ENCODE measurements around the gene MESP1.

Gene MESP1

DNA sequence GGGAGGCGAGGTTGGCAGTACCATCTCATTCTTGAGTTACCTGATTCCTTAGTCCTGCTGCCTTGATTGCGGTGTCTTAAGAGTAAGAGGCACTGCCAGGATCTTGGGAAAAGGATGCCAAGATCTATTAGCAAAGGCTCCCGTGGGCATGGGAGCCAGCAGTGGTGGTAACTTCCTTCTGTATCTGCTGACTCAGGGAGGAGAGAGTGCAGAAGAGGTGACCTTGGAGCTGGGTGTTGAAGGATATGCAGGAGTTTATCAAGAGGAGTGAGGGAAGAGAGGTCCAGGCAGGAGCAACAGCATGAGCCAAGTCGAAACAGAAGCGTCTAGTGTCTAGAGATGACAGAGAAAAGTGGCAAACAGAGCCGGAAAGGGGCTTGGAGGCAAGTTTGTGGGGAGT lies 29.6 kb upstream of the MESP1 start:
- DNase-seq: no peak

DNA sequence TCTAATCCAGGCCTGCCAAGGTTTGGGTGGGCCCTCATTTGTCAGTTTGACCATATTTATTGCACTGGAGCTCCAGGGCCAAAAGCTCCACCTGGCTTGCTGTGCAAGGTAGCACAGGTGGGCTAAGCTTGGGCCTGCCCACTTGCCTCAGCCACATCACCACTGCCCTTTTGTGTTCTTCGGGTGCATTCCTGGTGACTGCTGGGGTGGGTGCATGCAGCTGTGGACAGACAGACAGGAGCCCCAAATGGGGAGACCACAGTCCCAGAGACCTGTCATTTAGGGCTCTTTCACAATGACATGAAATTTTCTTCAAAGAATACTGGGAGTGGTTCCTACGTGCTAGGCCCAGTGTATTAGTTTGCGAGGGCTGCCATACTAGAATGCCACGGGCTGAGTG lies 27.8 kb upstream of the MESP1 start:
- DNase-seq: no peak

DNA sequence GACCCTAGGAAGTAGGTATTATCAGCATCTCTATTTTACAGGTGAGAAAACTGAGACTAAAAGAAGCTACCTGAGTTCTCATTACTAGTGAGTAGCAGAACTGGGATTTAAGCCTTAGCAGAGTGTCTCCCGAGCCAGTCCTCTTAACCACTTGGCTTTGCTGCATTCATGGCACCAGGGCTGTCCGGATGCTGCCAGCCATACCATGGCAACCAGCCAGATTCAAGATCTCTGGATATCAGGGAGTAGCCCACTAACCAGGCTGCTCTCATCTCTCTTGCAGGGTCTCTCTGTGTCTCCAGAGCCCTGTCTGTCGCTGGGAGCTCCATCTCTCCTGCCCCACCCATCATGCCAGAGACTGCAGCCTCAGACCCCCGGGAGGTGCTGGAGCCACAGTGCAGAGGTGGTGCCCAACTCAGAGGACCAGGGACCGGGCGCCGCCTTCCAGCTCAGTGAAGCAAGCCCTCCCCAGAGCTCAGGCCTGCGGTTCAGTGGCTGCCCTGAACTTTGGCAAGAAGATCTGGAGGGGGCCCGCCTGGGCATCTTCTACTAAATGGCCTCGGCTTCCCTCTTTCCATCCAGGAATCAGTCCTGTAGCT lies 26.8 kb upstream of the MESP1 start:
- no peak for DNase-seq

DNA sequence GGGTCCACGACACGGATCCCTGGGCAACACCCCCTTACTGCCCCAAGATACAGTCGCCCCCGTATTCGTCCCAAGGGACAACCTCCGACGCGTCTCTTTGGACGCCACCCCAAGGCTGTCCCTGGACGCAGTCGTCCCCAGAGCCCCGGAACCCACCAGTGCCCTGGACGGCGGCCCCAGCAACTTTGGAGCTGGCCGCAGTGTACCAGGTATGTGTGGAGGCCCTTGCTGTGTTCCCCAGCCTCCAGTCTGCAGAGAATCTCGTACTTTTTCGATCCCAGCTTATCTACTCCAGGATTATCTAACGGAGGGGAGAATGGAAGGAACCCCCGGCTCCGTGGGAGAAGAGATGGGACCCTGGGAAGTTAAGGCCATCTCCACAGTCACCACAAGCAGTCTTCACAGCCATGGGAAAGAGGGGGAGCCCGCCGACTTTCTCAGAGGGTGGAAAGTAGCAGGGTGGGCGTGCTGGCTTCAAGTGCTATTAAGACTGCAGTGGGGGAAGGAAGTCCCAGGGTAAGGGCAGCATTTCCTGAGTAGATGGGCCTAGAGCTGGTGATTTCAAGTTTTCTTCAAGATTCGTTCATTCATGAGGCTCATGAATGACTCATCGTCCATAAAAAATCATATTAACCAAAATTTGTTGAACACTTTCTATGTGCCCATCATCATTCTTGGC lies 26.2 kb upstream of the MESP1 start:
- no peak for DNase-seq

DNA sequence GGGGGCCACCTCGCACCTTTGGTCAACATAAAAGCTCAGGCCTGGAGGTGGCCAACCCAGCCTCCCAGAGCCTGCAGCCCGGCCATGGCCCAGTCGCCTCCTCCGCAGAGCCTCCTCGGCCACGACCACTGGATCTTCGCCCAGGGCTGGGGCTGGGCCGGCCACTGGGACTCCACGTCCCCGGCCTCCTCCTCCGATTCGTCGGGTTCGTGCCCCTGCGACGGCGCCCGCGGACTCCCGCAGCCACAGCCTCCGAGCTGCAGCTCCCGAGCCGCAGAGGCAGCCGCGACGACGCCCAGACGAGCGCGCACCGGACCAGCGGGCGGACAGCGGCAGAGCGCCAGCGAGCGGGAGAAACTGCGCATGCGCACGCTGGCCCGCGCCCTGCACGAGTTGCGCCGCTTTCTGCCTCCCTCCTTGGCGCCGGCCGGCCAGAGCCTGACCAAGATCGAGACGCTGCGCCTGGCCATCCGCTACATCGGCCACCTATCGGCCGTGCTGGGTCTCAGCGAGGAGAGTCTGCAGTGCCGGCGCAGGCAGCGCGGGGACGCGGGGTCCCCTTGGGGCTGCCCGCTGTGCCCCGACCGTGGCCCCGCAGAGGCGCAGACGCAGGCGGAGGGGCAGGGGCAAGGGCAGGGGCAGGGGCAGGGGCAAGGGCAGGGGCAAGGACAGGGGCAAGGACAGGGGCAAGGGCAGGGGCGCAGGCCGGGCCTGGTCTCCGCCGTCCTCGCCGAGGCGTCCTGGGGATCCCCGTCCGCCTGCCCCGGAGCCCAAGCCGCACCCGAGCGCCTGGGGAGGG lies 25.4 kb upstream of the MESP1 start, which contains the start of gene MESP2:
Gene MESP2 (plus strand): TSS at position 59 of the 799 bp plus-strand sequence. CDS start 26 bp downstream, at position 85.
- DNase-seq: peak; percentile 22

DNA sequence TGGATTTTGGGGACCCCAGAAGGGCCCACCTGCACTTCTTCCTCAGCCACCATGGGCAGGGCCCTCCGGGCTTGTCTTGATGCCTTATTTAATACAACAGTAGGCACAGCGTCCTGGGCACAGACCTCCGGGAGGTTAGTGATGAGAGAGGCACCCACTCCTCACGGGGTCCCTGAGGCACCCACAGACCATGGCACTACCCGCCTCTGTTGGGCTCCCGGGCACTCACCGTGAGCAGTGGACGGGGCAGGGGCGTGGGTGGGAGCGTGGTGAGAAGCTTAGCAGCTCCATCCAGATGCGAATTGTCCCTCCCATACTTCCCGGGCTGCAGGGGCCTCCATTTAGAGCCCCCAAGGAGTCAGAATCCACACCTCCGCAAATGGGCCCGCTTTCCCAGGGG lies 24.8 kb upstream of the MESP1 start:
- no peak for DNase-seq

DNA sequence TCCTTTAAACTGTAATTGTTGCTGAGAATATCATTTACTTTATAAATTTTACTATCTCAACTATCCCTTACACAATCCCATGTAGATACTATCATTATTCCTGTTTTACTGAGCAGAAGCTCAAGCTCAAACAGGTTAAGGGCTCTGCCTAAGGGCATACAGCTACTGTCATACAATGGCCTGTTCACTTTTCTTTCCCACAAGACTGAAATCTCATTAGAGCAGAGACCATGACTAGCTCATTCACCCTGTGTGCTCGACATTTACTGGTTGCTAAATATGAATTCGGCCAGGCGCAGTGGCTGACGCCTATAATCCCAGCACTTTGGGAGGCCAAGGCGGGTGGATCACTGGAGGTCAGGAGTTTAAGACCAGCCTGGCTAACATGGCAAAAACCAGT lies 23.4 kb upstream of the MESP1 start:
- no peak for DNase-seq

DNA sequence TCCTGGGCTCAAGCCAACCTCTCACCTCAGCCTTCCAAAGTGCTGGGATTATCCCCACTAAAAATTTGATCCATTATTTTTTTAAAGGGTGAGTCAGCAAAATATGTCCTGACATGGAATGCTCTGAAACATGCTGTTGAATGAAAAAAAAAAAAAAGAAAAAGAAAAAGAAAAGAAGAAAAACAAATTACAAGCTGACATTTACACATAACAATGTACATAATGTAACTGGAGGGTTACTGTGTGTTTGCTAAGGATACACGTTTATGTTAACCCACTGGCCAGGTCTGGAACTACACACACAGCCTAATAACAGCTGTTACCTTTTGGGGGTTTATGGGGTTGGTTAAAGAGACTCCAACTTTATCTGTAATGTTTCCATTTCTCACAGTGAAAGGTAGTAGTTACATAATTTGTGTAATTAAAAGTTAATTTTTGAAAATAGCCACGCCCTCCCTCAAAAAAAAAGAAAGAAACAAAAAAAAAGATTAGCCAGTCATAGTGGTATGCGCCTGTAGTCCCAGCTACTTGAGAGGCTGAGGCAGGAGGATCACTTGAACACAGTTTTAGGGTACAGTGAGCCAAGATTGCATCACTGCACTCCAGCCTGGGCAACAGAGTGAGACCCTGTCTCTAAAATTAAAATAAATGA lies 22.0 kb upstream of the MESP1 start:
- DNase-seq: no peak

DNA sequence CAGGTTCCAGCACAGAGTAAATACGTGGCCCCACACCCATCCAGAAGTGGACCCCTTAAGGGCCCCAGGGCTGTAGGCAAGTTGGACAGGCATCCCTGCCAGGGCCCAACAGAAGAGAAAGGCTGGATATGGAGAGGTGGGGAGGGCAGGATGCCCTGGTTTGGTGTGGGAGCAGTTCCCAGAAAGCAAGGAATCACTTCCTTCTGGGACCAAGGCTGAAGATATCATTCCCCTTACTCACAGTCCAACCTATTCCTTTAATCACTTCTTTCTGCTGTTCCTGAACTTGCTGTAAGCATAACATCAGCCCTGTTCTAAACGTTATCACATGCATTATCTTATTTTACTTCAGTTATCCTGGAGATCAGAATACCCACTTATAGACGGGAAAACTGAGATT lies 19.0 kb upstream of the MESP1 start:
- no peak for DNase-seq

DNA sequence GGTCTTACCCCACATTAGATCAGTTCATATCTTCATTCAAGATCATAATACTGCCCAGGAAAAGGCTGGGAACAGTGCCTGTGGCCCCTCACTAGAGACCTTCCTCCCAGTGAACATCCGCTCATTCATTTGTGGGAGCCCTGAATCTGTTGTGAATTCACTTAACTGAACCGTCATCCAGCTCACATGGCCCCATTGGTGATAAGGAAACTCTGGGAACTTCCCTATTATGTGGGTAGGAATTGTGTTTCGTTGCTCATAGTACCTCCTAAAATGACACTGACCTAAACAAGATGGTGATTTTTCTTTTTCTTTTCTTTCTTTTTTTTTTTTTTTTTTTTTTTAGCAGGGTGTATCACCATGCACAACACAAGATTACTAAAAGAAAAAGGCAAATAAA lies 18.3 kb upstream of the MESP1 start:
- DNase-seq: no peak

DNA sequence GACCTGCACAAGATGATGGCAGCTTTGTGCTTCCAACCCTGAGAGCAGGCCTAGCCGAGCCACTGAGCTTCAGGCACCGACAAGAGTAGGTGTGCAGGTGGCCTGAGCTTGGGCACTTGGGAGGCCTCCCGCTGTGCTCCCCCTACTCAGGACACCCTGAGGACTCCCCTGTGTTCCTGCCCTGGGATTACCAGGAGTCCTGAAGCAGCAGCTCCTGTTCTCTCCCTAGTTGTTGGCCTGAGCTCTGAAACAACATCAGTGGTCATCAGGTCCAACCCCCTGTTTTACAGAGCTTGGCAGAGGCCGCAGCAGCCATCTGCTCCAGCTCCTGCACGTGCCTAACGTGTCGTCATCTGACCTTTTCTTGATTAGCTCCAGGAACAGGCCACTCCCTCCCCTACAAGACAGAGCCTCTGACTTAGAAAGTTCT lies 17.0 kb upstream of the MESP1 start:
- DNase-seq: no peak

DNA sequence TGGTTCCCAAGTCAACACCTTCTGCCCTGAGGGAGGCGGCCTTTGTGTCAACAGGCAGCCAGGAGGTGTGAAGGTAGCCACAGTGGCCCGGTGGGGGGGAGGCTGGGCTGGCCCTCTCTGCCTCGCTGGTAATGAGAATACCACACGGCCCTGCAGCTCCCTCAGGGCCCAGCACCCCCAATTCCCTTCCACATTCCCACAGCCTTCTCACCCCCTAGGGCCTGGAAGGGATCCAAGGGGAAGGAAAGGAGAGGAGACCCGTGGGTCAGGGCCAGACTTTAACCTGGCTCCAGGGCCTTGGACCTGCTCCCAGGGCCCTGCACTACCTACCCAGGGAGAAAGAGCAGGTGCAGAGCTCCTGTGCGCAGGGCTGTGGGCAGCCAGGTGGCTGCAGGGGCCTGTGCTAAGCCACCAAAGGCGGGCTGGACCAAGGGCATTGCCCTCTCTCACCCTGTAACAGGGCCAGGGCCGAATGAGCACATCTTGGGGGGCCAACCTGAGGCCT lies 16.4 kb upstream of the MESP1 start:
- DNase-seq: no peak

DNA sequence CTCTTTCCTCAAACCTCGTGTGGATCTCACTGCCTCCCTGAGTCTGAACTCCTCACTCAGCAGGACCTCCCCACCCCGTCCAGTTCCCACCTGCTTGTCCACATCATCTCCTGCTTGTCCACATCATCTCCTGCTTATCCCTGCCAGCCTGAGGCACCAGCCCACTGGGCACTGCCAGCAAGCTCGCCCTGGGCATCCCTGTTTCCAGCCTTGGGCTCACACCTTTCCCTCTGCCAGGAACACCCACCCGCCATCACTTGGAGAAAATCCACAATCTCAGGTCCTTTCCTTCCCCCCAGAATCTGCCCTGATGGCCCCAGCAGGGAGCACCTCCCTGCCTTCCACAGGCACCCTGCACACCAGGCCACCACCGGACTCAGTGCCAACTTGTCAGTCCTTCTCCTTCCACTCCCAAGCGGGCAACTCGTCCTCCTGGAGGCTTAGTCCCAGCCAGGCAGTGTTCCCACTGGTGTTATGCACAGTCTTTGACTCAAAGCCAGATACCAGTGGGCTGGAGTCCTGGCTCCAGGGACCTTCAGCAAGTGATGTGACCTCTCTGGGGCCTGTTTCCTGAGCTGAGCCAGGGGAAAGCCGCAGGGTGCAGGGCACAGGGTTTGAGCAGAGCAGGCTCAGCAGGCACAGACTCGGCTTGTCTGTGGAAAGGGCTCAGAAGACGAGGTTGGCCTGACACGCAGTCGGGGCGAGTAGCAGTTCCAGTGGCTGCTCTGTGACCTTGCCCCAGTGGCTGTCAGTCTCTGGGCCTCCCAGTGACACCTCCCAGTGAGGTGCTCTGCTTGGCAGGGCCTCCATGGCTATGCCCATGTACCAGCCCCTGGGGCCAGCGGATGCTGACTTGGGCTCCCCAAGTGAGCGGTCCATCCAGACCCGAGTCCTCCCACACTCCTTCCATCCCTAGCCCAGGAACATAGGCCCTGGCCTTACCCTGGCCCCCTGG lies 15.6 kb upstream of the MESP1 start:
- DNase-seq: no peak

DNA sequence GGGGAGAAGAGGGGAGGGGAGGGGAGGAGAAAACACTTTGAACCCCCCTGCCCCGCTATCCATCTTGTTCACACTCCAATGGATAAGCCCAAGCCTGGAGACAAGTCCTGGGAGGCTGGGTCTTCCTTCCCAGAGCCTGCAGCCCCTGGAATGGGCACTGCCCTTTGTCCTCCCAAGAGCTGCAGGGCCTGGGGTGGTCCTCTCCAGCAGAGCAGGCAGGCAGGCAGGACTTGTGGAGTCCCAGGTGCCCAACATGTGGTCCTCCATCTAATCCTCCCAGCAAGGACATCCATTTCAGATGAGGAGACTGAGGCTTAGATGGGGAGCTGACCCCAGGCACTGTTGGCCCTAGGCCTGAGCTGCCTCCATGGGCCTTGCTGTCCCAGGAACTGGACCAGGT lies 14.6 kb upstream of the MESP1 start:
- DNase-seq: no peak

DNA sequence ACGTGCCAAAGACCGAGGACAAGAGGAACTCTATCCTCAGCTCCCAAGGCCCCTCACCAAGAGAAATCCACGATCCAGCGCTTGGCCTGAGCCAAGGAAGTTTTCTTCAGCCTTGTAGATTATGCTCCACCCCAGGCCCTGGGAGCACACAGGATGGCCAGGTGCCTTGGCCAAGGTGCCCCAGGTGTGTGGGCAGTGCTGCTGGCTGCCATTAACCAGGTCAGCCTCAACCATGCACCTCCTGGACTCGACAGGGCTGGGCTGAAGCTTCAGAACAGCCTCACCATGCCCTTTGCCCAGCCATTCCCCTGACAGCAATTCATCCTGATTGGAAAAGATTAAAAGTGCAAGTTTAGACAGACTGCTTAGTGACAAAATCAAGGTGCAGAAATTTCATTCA lies 10.9 kb upstream of the MESP1 start:
- DNase-seq: no peak

DNA sequence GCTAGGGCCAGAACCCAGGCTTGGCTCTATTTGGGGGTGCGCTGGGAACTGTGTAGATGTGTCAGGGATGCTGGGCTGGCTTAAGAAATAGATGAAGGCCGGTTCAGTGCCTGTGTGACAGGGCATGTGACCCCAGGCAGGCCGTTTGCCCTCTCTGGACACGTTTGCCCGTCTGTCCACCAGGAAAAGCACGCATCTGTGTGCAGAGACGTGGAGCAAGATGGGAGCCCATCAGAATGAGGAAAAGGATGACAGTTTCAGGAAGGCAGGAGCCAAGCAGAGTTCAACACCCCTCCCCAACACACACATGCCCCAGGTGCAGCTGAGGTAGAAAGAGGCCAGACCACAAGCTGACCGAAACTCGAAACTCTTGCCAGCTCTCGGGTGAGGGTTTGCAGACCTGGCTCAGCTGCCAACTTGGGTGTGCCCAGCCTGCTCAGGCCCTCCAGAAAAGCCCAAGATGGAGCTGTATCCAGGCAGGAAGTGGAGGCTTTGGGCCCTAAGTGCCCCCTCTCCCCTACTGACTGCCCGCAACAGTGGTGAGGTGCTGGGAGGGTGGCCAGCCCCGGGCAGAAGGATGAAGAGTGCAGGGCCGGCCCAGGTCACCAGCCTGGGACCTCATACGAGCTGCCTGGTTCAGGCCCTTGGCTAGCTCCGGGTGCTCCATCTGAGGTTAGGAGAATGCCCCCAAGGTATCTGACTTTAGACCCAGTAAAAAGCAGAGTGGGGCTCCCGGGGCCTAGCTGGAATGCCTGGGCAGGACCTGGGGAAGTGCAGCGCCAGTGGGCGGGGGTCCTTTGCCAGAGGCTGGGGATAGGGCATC lies 10.2 kb upstream of the MESP1 start:
- no peak for DNase-seq

DNA sequence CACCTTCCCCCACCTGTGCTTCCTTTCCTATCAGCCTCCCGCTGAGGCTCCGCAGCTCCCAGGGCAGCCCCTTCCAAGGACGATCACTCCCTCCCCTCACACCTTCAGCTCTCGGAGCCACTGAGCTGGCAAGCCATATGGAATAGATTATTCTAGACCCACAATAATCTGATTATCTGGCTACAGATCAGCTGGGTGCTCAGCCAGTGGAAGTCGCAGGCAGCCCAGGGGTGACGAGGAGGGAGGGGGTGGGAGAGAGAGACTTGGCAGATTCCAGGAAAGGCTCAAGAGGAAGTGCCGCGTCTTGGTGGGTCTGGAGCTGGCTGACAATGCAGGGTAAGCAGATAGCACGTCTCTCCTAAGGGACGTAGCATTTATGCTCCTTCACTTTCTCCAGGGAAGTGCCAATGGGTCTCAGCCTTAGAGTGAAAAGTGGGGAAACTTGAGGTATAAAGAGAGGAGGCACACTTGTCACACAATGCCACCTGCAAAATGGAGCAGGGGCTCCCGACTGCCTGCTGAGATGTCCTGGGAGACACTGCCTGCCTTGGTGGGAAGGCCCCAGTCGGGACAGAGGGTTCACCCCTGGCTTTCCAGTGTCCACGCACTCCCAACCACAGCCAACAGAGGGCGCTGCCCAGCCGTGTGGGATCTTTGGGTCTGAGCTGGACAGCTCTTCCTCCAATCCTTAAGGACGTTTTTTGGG lies 9.4 kb upstream of the MESP1 start:
- peak; percentile 3 for DNase-seq

DNA sequence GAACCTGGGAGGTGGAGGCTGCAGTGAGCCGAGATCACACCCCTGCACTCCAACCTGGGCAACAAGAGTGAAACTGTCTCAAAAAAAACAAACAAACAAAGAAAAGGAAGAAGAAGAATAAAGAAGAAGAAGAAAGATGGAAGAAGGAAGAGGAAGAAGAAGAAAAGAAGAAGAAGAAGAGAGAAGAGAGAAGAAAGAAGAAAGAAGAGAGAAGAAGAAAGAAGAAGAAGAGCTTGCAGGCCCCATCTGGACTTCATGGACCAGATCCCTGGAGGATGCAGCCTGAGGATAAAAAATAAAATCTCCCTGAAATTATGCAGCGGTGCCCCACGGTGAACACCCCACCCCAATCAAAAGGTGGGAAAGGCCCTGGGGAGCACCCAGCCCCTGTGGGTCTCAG lies 8.8 kb upstream of the MESP1 start:
- DNase-seq: no peak

DNA sequence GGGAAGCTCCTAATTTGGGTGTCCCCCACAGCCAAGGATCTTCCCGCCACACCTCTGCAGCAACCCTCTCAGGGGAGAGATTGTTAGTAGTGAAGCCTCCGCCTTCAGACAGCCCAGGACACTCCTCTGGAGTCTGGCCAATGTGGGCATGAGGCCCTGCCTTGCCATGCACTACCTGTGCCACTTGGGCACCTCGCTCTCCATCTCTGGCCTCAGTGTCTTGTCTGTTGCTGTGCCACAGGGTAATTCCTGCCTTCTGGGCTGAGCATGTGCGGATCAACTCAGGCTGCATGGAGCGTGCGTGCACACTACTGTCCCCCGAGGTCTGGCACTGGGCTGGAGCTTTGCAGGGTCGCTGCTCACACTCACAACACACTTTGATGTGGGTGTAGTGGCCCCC lies 7.9 kb upstream of the MESP1 start:
- no peak for DNase-seq

DNA sequence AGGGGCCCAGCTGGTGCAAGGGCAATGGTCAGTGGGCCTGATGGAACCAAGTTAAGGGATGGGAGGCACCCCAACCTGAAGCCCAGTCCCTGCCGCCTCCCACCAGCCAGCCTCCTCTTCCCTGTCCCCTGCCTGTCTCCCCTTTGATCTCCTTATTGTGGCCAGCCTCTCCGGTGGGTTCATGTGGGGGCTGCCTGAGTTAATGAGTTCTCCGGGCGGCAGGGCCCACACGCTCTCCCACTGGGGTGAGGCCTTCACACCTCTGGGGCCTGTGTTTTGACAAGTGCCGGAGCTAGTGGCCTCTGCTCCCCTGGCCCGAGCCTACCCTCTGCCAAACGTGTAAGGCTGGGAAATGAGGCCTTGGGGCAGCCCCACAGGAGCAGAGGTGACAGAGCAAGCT lies 7.2 kb upstream of the MESP1 start:
- no peak for DNase-seq

DNA sequence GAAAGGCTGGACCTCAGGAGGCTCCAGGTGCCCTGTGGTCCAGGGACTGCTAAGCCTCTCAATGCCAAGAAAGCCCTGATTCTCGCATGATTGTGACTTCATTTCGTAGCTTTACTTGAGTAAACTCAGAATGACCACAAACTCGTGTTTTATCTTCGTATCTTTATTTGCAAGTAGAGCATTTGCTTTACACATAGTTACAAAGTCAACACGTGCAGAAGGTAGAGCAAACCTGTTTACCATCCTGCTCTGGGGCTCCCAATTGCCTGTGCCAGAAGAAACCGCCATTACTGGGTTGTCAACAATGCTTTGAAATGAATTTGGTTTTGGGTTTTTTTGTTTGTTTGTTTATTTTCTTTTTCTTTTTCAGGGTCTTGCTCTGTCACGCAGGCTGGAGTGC lies 5.8 kb upstream of the MESP1 start:
- no peak for DNase-seq
